ENCODE measurements around the gene HS6ST2. TPM values are rescaled to one million over a fixed set of nuclear protein-coding genes. Genes with fewer than 3 reads are reported as not detected.
A peak's percentile ranks its signal among the peaks of the same experiment; 100 is the strongest.
"Not testable (repeated sequence)": the region's sequence is repeated elsewhere in the genome, so short reads cannot be mapped to it uniquely, and the experiment has no call there.

HS6ST2 gene
- total and polyA plus RNA-seq, 11 donors: 0.05 to 0.54 (median 0.17) TPM; not detected in 3

- Histone ChIP-seq H3K4me1 (no peaks in the 10 kb centered on the region), H3K27me3 (peaks cover 0 to 20% (median 0%) of the 10 kb centered on the region in 9 donors), H3K36me3 (no peaks in the 10 kb centered on the region), H3K4me3 (no peak overlapping the region), H3K27ac (no peak overlapping the region), H3K9me3 (no peaks in the 10 kb centered on the region)
- ATAC-seq (no peak), DNase-seq (no peak)
- intact Hi-C loops (cut with DNase I): no loop called here
- WGBS, 4 donors: 38 to 47% (median 44%) methylated on average over 4 of the region's 4 CpGs
- TF ChIP-seq POLR2A (IDR thresholded peaks at IDR 0.05) (no peak), CTCF (IDR thresholded peaks at IDR 0.05) (peak in 1 of 12 donors; percentile 20)
Observed at GRCh38 chrX:132948648-132949260, 9.7 kb downstream of the HS6ST2 start.

- H3K4me1 ChIP-seq; H3K27ac ChIP-seq; H3K4me3 ChIP-seq; H3K36me3 ChIP-seq; ATAC-seq; intact Hi-C loops (cut with DNase I); DNase-seq; H3K9me3 ChIP-seq: not testable (repeated sequence)
- WGBS, 4 donors: 86 to 91% (median 87%) methylated on average over 4 of the region's 4 CpGs
- peaks cover 0 to 15% (median 0%) of the 10 kb centered on the region in 9 donors for H3K27me3 ChIP-seq
Observed at GRCh38 chrX:132945055-132945599, 13.3 kb downstream of the HS6ST2 start.

GRCh38 chrX:132940727-132941327, 17.6 kb downstream of the HS6ST2 start:
- Histone ChIP-seq H3K36me3 (no peaks in the 10 kb centered on the region), H3K9me3 (no peaks in the 10 kb centered on the region), H3K27ac (no peak overlapping the region), H3K4me3 (no peak overlapping the region), H3K27me3 (peaks cover 0 to 8% (median 0%) of the 10 kb centered on the region in 9 donors), H3K4me1 (no peaks in the 10 kb centered on the region)
- intact Hi-C loops (cut with DNase I): no loop called here
- 44 to 67% (median 64%) methylated on average over 4 of the region's 4 CpGs for WGBS, 4 donors
- ATAC-seq: no peak
- DNase-seq: no peak
- TF ChIP-seq POLR2A (IDR thresholded peaks at IDR 0.05) (no peak), CTCF (IDR thresholded peaks at IDR 0.05) (no peak)

GRCh38 chrX:132933170-132933569, 25.3 kb downstream of the HS6ST2 start:
- no peaks in the 10 kb centered on the region for H3K36me3 ChIP-seq
- H3K27ac ChIP-seq: no peak overlapping the region
- ATAC-seq (no peak), DNase-seq (no peak)
- no peaks in the 10 kb centered on the region for H3K9me3 ChIP-seq
- peaks cover 0 to 9% (median 0%) of the 10 kb centered on the region in 9 donors for H3K27me3 ChIP-seq
- H3K4me1 ChIP-seq: no peaks in the 10 kb centered on the region
- H3K4me3 ChIP-seq: no peak overlapping the region
- intact Hi-C loops (cut with DNase I): no loop called here
- TF ChIP-seq CTCF (IDR thresholded peaks at IDR 0.05) (no peak), POLR2A (IDR thresholded peaks at IDR 0.05) (no peak)
- WGBS, 4 donors: 88 to 97% (median 92%) methylated on average over 8 of the region's 8 CpGs
